Measurements from ENCODE around the gene NDUFB3.
"Not testable (repeated sequence)": the region's sequence is repeated elsewhere in the genome, so short reads cannot be mapped to it uniquely, and the experiment has no call there.

DNA sequence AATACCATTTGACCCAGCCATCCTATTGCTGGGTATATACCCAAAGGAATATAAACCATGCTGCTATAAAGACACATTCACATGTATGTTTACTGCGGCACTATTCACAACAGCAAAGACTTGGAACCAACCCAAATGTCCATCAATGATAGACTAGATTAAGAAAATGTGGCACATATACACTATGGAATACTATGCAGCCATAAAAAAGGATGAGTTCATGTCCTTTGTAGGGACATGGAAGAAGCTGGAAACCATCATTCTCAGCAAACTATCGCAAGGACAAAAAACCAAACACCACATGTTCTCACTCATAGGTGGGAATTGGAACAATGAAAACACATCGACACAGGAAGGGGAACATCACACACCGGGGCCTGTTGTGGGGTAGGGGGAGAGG lies 33.4 kb upstream of the NDUFB3 start:
- TF ChIP-seq, protein P1, sequence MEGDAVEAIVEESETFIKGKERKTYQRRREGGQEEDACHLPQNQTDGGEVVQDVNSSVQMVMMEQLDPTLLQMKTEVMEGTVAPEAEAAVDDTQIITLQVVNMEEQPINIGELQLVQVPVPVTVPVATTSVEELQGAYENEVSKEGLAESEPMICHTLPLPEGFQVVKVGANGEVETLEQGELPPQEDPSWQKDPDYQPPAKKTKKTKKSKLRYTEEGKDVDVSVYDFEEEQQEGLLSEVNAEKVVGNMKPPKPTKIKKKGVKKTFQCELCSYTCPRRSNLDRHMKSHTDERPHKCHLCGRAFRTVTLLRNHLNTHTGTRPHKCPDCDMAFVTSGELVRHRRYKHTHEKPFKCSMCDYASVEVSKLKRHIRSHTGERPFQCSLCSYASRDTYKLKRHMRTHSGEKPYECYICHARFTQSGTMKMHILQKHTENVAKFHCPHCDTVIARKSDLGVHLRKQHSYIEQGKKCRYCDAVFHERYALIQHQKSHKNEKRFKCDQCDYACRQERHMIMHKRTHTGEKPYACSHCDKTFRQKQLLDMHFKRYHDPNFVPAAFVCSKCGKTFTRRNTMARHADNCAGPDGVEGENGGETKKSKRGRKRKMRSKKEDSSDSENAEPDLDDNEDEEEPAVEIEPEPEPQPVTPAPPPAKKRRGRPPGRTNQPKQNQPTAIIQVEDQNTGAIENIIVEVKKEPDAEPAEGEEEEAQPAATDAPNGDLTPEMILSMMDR (IDR thresholded peaks at IDR 0.05), result not testable (repeated sequence)
- TF ChIP-seq POLR2A (IDR thresholded peaks at IDR 0.05), result not testable (repeated sequence)

Measured in vagina (tissue), 2 donors.